Stimulated activated CD4-positive, alpha-beta T cell treated with anti-CD3 and anti-CD28 coated beads, Interleukin-4, amount 100 ng/mL, for 1 hour (primary cell): ENCODE measurements around the gene GNLY.
"Not testable (repeated sequence)": the region's sequence is repeated elsewhere in the genome, so short reads cannot be mapped to it uniquely, and the experiment has no call there.

Experiments
- DNase-seq: peaks from one replicate; pipeline ENCODE4 v3.0.0-alpha.2; 2020

The GNLY gene

DNA sequence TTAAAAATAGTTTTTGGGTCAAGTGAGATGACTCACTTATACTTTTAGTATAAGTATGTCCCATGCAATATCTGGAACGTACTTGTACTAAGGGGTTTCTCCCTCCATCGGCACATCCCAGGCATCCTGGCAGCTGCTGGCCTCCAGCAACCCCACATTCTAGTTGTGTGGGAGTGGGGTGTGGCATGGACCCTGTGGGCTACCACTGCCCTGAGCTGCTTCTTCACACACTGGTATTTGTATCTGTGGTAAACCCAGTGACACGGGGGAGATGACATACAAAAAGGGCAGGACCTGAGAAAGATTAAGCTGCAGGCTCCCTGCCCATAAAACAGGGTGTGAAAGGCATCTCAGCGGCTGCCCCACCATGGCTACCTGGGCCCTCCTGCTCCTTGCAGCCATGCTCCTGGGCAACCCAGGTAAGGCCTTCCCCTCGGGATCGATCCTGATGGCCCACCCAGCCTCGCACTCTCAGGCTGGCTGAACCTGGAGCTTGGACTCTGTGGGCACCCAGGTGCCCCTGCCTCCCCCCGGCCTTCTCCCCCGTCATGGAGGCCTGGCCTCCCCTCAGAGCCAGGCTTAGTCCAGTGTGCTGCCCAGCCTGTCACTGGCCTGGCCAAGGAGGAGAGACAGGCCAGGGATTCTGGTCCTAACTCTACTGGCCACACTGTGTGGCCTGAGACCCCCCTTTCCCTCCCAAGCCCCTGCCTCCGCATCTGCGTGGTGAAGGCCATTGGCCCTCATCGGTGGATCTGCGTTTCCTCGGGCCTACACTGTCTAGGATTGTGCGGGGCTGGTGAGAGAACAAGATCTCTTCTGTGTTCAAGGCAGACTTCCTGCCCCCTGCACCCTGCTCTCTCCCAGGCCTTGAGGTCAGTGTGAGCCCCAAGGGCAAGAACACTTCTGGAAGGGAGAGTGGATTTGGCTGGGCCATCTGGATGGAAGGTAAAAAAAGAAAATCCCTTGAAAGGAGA, at the start of gene GNLY:
GNLY (plus strand) TSS at position 307 of the 974 bp plus-strand sequence; CDS start at position 368, 61 bp downstream.
- DNase-seq, result no peak

DNA sequence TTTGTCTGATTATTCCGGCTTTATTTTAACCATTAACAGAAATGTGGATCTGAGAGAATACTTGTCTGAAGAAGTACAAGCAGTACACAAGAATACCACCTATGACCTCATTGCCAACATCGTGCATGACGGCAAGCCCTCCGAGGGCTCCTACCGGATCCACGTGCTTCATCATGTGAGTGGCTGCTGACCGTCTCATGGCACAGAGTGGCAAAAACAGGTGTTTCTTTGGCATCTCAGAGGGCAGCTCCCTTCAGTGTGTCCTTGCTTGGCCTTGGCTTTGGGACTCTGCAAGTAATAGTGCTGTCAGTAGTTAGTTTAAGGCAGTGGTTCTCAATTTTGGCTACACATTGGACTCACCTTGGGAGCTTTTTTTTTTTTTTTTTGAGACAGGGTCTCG, 49.2 kb upstream of the GNLY start:
- DNase-seq, result no peak

DNA sequence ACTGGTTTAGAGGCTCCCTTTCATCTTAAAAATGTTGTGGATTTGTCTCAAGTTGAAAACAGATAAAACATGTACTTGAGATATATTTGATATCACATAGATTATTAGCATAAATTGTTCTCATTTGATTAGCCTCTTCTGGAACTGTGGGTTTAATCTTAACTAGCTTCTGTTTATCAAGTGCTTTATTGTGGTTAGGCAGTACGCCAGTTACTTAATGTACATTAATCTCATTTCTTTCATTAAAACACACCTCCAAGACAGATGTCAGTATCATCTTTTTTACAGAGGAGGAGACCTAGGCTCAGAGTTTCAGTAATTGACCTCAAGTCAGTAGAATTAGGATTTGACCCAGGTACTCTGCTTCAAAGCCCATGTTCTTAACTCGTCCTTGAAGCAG, 48.0 kb upstream of the GNLY start:
- DNase-seq, result no peak

DNA sequence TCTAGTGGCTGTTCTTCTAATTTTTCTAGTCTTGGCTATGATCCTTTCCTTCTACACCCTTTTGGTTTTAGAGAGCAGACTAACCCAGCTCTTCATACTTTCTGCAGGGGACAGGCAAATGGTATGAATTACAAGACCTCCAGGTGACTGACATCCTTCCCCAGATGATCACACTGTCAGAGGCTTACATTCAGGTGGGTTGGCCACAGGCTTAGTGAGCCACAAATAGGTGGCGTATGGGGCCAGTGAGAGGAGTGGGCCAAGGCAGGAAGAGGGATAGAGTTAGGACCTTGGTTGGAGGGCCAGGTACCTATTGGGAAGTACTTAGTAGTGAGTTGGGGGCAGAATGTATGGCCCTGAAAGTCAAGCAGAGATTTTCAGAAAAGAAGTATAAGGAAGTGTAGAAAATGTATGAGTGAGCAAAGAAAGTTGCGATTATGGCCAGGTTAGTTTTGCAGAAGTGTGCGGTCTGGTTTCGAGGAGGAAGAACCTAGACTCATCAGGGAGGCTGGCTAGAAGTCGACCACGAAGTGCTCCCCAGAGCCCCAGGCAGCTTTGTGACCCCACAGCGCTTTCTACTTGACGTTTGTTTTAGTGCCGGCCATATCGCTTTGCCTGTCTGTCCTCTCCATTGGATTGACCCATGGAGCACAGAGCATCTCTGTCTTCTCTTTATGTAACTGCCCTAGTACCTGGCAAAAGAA, 46.2 kb upstream of the GNLY start:
- no peak for DNase-seq

DNA sequence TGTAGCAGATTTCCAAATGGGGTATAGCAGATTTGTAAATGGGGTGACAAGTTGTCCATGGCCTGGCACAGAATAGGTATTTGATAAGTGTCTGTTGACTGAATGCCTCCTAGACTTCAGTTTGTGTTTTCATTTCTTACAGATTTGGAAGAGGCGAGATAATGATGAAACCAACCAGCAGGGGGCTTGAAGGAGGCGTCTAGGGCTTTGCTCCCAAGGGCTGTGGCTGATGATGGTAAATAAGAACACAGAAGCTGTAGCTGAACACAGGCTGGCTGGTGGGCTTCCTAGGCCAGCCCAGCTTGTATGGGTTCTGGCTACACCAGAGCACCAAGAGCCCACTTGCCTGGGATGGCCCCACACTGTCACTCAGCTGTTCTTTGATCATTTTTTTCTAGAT, 45.5 kb upstream of the GNLY start:
- DNase-seq, result no peak

DNA sequence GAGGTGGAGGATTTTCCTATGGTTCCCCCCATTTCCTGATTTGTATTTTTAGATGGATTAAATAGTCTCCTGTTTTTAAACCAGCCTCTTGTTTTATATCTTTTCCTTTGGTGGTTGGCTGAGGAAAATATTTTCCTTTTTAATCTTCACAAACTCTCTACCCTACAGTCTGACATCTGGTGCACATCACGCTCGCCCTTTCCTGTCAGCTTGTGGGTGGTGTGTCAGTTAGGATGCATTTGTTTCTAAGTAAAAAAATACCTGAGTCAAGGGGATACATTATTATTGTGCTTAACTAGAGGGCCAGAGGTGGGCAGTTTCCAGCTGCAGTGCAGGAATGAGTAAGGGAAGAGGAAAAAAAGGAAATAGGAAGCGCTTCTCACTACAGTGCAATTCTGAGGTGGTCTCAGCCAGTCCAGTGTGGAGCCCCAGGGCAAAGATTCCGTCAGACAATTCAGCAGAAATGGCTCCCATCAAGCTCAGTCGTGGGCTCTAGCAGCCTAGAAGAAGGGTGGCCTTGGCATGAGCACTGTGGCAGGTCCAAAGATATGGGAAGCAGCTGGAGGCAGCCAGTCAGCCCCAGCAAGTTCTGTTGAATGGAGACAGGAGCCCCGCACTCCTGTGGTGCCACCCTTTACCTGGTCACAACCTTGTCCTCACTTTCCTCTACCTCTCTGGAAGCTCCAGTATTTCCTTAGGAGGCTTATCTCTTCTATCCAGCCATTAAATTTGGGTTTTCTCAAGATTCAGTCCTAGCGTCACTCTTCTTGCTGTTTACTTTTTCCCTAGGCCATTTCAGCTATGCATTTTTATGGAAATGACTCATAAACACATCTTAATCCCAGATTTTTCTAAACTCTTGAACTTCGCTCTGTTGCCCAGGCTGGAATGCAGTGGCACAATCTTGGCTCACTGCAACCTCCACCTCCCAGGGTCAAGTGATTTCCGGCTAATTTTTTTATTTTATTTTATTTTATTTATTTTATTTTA, 44.7 kb upstream of the GNLY start:
- DNase-seq, result no peak

DNA sequence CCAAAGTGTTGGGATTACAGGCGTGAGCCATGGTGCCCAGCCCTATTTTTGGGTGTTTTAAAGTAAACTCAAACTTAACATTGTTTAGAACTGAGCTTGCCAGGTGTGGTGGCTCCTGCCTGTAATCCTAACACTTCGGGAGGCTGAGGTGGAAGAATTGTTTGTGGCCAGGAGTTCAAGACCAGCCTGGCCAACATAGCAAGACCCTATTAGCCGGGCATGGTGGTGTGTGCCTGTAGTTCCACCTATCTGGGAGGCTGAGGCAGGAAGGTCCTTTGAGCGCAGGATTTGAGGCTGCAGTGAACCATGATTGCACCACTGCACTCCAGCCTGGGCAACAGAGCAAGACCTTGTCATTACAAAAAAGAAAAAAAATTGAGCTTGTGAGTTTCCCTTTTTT, 43.7 kb upstream of the GNLY start:
- DNase-seq, result no peak

DNA sequence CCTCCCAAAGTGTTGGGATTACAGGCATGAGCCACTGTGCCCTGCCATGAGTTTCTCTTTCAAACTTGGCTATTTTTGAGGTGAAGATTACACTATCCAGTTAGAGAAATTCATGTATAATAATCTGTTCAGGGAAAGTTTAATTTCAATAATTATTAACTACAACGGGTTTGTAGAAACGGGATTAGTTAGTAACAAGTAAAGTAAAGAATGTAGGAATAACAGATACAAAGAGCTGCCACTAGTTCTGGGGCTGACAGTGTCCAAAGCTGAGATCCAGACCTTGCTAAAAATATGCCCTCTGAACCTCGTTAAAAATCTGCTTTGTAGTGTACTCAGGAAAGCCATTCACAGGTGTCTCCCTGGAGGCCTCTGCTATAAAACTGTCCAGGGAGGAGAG, 43.1 kb upstream of the GNLY start:
- no peak for DNase-seq

DNA sequence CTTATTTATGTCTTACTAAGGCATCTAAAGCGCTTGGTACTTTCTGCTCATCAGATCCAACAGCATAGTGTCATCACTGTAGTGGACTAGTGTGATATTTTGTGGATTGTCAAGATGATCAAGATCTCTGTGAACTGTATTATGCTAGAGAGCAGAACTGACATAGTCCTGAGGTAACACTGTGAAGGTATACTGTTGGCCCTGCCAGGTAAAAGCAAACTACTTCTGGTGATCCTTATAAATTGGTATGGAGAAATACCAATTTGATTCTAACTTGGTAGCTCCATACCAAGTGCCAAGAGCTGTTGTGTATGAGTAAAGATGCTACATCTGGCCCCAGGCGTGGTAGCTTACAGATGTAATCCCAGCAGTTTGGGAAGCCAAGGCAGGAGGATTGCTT, 42.1 kb upstream of the GNLY start:
- DNase-seq, result no peak

DNA sequence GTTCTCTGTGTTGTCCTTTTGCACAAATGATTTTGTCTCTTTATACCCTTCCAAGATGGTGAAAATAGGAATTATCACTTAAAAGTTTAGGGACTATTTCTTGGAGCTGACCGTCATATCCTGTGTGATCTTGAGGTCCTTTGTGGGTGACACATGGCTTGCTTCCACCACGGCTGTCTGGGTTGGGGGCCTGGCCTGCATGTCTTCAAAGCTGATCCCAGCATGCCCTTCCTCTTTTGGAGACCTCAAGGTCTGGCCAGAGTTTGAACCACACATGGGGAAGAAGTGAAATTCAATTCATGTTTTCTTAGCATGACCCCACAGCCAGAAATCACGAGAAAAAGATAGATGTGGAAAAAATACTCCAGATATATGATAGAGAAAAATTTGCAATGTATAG, 40.2 kb upstream of the GNLY start:
- no peak for DNase-seq

DNA sequence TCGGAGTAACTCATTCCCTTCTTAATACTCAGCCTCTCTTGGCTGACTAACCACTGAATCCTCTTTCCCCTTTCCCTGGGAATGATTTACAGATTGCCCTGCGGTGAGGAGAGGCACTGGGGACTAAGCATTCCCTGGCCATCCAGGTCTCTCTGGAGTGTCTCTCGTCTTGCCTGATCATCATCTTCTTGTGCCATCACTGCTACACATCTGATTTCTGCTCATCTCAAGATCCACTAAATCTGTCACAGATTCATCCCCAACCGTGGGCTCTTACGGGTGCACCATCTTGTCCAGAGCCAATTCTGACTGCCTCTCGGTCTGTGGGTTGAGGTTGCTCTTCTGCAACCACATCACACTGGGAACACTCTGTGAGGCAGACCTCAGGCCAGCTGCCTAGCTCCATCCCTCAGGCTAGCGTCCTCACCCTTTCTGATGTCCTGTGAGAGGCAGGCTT, 38.2 kb upstream of the GNLY start:
- DNase-seq, result no peak

DNA sequence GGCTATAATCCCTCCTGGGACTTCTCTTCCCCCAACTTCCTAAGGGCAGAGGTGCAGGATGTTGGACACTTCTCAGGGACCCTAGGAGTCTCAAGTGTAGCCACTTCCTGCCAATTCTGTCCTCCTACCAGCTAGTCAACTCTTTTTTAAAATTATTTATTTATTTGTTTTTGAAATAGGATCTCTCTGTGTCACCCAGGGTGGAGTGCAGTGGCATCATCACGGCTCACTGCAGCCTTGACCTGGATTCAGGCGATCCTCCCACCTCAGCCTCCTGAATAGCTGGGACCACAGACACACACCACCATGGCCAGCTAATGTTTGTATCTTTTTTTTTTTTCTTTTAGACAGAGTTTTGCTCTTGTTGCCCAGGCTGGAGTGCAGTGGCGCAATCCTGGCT, 37.7 kb upstream of the GNLY start:
- DNase-seq, result no peak

DNA sequence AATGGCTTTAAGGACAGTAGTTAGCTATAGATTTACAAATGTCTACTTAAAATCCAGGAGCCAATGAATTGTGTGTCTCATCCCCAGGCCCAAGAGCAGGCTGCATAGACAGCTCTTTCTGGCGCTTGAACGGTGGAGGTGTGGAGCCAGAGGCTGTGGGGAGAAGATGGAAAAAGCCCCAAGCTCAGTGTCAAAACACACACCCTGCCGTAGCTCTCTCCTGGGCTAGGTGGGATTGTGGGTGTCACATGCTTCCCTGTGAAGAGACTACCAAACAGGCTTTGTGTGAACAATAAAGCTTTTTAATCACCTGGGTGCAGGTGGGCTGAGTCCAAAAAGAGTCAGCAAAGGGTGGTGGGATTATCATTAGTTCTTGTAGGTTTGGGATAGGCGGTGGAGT, 36.8 kb upstream of the GNLY start:
- not testable (repeated sequence) for DNase-seq

DNA sequence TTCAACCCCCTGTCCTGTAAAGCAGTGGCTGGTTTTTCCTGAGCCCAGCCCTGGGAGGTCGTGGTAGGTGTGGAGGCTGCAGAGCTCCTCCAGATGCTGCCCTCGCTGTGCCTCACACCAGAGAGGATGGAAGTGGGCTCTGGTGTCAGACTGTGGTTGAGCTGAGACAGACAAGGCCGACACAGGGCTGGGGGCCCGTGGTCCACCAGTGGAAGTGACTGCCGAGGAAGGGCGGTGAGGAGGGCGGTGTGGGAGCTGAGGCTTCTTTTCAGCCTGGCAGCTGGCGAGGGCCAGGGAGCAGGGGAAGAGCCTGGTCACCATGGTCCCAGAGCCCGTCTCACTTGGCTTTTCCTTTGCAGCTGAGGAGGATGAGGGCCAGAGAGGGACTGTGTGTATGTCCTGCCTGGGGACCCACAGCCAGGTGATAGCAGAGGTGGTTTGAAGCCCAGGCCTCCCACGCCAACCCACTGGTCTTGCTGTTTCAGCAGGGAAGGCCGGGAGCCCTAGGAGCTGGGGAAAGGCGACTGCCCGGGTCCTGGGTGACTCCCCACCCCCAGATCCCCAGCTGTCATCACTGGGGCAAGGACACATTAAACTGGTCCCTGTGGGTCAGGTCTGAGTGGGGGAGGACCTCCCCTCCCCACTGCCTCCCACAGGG, 34.7 kb upstream of the GNLY start:
- no peak for DNase-seq

DNA sequence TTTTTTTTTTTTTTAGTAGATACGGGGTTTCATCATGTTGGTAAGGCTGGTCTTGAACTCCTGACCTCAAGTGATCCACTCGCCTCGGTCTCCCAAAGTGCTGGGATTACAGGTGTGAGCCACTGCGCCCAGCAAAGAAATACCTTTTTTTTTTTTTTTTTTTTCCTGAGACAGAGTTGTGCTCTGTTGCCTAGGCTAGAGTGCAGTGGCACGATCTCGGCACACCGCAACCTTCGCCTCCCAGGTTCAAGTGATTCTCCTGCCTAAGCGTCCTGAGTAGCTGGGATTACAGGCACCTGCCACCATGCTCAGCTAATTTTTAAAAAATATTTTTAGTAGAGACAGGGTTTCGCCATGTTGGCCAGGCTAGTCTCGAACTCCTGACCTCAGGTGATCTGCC, 33.9 kb upstream of the GNLY start:
- not testable (repeated sequence) for DNase-seq

DNA sequence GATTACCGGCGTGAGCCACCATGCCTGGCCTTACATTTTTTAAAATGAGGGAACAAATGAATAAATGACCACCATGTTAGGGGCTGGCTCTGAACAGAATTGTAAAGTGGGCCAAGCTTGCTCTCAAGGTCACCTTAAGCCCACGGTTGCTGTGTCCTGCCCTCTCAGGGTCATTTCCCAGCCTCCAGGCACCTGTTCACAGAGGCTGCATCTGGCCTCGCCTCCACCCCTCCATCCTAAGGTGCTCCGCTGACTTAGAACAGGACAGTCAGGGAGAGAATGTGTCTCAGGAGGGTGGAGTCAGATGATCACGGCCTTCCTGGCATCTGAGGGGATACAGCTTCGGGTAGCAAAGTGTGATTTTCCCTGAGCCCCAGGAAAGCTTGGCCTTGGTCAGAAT, 33.4 kb upstream of the GNLY start:
- DNase-seq, result no peak

DNA sequence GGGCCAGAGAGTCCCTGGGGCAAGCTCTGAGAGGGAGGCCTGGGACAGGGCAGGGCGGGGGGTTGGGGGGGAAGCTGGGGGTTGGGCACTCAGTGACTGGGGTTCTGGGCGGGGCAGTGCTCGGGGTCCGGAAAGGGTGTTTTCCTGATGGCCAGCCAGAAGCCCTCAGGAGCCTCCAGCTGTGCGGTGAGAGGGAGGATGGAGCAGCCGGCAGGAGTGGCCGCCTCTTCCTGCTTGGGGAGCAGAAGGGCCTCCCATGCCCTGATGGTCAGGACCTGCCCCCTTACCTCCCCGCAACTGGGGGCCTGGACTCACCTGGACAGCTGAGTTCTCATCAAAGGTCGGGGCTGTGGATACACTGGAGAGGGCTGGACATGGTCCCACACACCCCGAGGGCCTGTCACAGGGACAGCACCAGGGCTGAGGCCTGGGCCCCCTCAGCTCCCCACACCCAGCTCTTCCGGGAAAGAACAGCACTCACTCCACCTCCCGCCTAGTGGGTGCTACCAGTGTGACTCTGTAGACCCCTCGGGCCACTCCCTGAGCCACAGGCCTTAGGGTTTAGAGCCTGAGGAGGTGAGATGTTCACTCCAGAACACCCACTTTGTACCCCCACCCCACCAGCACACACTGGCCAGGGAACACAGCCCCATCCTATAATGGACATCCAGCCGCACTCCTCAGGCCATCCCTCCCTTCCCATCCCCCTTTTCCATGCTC, 32.9 kb upstream of the GNLY start:
- no peak for DNase-seq

DNA sequence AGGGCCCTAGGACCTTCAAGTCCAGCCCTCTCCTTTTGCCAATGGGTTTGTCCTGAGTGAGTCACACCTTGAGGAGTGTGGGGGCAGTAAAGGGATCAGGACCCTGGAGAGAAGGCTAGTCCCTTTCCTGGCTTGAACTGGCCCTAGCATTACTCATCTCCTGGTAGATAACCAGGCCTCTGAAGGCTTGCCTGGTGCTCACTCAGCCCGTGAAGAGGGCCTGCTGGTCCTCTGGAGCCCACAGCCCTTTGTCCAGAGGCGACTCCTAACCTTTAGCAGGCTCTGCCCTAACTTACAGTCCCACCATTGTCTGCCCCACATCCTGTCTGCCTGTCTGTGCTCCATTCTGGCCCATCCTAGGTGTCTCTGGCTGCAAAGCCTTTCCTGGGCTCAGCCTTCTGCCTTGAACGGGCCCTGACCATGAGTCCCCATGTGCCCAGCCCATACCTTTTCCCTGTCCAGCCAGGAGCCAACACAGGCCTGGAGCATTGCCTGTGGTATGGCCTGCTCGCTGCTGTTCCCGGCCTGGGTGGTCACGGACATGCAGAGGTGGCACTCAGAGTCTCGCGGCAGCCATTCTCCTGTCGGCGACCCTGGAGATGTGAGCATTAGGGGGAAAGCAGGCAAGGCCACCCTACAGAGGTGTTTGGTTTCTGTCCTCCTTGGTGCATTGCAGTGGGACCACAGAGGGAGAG, 31.1 kb upstream of the GNLY start:
- DNase-seq, result no peak

DNA sequence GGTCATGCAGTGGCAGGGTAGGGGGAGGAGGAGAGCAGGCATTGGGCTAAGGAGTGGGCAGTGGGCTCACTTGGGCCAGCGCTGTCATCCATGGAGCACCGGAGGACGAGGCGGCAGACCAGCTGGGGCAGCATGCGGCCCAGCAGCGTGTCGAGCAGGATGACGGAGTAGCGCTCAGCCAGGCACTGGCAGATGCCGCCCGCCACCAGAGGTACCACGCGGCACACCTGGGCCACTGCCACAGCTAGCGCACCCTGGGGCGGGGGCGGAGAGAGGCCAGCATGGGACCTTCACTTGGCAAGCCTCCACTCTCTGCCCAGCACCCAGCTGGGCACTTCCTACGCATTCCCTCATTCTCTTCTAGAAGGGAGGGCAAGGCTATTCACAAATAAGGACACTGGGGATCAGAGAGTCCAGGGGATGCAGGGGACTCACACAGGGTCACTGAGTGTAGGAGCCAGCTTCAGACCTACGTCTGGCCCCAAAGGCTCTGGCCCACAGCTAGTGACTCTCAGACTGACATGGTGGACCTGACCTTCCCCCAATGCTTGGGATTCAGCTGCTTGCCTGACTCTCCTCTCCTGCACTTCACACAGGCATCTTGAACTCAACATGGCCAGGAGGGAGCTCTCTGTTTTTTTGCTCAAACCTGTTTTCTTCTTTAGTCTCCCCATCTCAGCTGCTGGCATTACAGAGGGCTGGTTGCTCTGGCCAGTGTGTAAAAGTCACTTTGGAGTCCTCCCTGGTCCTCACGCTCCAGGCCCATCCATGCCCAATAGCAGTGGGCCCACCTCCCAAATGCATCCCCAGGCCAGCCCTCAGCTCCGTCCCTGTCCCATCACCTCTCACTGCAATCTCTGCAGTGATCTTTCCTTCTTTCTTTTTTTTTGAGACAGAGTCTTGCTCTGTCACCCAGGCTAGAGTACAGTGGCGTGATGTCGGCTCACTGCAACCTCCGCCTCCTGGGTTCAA, 30.3 kb upstream of the GNLY start:
- no peak for DNase-seq
